Measurements from ENCODE around the gene SLC3A2.
A peak's percentile ranks its signal among the peaks of the same experiment; 100 is the strongest.
"Not testable (repeated sequence)": the region's sequence is repeated elsewhere in the genome, so short reads cannot be mapped to it uniquely, and the experiment has no call there.

SLC3A2 gene

GRCh38 chr11:62880803-62881578 is at the start of gene SLC3A2:
Gene SLC3A2 (plus strand): TSS chr11:62880896. CDS start chr11:62881024, 128 bp downstream.
- peak; percentile 74 for DNase-seq (ENCODE audit: low spot score)

GRCh38 chr11:62830904-62831519 is 49.7 kb upstream of the SLC3A2 start:
- DNase-seq (ENCODE audit: low spot score), result no peak

GRCh38 chr11:62831520-62832335 is 49.0 kb upstream of the SLC3A2 start, which contains the start of gene STX5:
Gene STX5 (minus strand): TSS chr11:62832051. CDS start chr11:62831243, 808 bp downstream.
- DNase-seq (ENCODE audit: low spot score), result peak; percentile 99

- DNase-seq (ENCODE audit: low spot score), result no peak
Observed at GRCh38 chr11:62832336-62833234, 48.1 kb upstream of the SLC3A2 start, which contains the start of gene TEX54. Gene TEX54 (minus strand): TSS chr11:62832841.

GRCh38 chr11:62835336-62835735 is 45.4 kb upstream of the SLC3A2 start:
- no peak for DNase-seq (ENCODE audit: low spot score)

- peak; percentile 95 for DNase-seq (ENCODE audit: low spot score)
Observed at GRCh38 chr11:62839050-62839945, 41.4 kb upstream of the SLC3A2 start, which contains the start of gene WDR74. Gene WDR74 (minus strand): TSS chr11:62839590. CDS start chr11:62839570, 20 bp downstream.

GRCh38 chr11:62840721-62841360 is 39.9 kb upstream of the SLC3A2 start:
- DNase-seq (ENCODE audit: low spot score), result not testable (repeated sequence)

- peak; percentile 99 for DNase-seq (ENCODE audit: low spot score)
Observed at GRCh38 chr11:62841361-62842170, 39.1 kb upstream of the SLC3A2 start.

- no peak for DNase-seq (ENCODE audit: low spot score)
Observed at GRCh38 chr11:62842171-62842741, 38.4 kb upstream of the SLC3A2 start.

GRCh38 chr11:62842891-62843290 is 37.8 kb upstream of the SLC3A2 start:
- DNase-seq (ENCODE audit: low spot score), result not testable (repeated sequence)

- no peak for DNase-seq (ENCODE audit: low spot score)
Observed at GRCh38 chr11:62843466-62843865, 37.2 kb upstream of the SLC3A2 start.

GRCh38 chr11:62844154-62844553 is 36.5 kb upstream of the SLC3A2 start:
- no peak for DNase-seq (ENCODE audit: low spot score)

GRCh38 chr11:62846177-62846576 is 34.5 kb upstream of the SLC3A2 start:
- no peak for DNase-seq (ENCODE audit: low spot score)

- DNase-seq (ENCODE audit: low spot score), result no peak
Observed at GRCh38 chr11:62847767-62848314, 32.9 kb upstream of the SLC3A2 start.

- DNase-seq (ENCODE audit: low spot score), result no peak
Observed at GRCh38 chr11:62850911-62851806, 29.5 kb upstream of the SLC3A2 start.

GRCh38 chr11:62851807-62852522 is 28.7 kb upstream of the SLC3A2 start:
- DNase-seq (ENCODE audit: low spot score), result no peak
